Measurements from ENCODE around the gene NKIRAS2.
A peak's percentile ranks its signal among the peaks of the same experiment; 100 is the strongest.

The NKIRAS2 gene

GRCh38 chr17:42019509-42020404 is at the start of gene NKIRAS2:
Gene NKIRAS2, plus strand, starts transcription at chr17:42020090. Its CDS starts 1,488 bp downstream, at chr17:42021578.
- DNase-seq (ENCODE audit: low read depth in 2 of 3, low spot score in 2 of 3) = peak; percentile 80 to 87 (median 85)

- no peak for DNase-seq (ENCODE audit: low read depth in 2 of 3, low spot score in 2 of 3)
These were observed 49.0 kb upstream of the NKIRAS2 start for GRCh38 chr17:41970901-41971331.

DNA sequence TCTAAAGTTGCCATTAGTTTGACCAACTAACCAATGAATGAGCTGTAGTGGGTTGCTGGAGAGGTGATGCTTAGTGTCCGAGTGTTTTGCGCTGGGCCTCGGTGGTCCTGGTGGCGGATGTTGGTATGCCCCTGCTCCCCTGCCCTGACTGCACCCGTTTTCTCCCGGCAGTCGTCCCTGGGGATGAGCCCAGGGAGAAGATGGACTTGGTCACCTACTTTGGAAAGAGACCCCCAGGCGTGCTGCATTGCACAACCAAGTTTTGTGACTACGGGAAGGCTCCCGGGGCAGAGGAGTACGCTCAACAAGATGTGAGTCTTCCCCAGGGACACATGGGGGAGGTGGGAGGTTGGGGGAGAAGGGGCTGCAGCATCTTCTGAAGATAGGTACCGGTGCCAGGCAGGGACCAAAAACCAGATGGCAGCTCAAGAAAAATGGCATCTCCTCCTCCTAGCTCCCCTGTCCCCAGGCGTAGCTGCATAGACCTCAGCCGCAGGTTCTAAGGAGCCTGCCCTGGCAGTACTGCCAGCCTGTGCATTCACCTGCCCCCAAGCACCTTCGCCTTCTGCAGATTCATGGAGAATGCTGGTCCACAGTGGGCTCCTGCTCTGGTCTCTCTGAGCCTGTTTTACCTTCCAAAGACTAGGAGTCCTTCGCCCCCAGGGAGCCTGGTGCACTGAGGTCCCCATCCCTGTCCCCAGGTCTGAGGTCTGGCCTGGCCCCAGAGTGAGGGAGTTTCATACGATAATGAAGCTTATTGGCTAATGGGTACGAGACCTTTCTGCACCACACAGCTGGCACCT is 48.0 kb upstream of the NKIRAS2 start:
- DNase-seq (ENCODE audit: low read depth in 2 of 3, low spot score in 2 of 3) = no peak

- no peak for DNase-seq (ENCODE audit: low read depth in 2 of 3, low spot score in 2 of 3)
These were observed 47.1 kb upstream of the NKIRAS2 start for GRCh38 chr17:41972571-41973407.

- DNase-seq (ENCODE audit: low read depth in 2 of 3, low spot score in 2 of 3) = no peak
These were observed 46.5 kb upstream of the NKIRAS2 start for GRCh38 chr17:41973408-41973811.

- DNase-seq (ENCODE audit: low read depth in 2 of 3, low spot score in 2 of 3) = no peak
These were observed 45.9 kb upstream of the NKIRAS2 start for GRCh38 chr17:41974031-41974430.

DNA sequence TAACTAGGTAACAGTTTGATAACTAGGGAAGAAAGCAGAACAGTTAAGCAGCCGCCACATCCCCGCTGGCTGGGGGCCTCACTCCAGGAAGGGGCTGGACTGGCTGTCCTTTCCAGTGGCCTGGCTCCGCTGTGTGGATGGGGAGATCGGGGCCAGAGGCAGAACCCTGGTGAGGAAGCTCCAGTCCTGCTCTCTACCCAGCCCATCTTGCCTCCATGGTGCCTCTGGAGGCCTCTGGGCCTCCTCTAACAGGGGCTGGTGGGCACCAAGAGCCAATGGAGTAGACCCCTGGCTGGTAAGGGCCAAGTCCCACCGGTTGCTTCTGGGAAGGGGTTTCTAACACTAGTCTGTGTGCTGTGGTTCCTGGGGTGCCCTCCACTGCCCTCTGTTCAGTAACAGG is 45.2 kb upstream of the NKIRAS2 start:
- DNase-seq (ENCODE audit: low read depth in 2 of 3, low spot score in 2 of 3) = no peak

- no peak for DNase-seq (ENCODE audit: low read depth in 2 of 3, low spot score in 2 of 3)
These were observed 44.5 kb upstream of the NKIRAS2 start for GRCh38 chr17:41975099-41976083.

GRCh38 chr17:41976142-41976768 is 43.6 kb upstream of the NKIRAS2 start:
- DNase-seq (ENCODE audit: low read depth in 2 of 3, low spot score in 2 of 3) = no peak

- no peak for DNase-seq (ENCODE audit: low read depth in 2 of 3, low spot score in 2 of 3)
These were observed 41.9 kb upstream of the NKIRAS2 start for GRCh38 chr17:41977991-41978390.

DNA sequence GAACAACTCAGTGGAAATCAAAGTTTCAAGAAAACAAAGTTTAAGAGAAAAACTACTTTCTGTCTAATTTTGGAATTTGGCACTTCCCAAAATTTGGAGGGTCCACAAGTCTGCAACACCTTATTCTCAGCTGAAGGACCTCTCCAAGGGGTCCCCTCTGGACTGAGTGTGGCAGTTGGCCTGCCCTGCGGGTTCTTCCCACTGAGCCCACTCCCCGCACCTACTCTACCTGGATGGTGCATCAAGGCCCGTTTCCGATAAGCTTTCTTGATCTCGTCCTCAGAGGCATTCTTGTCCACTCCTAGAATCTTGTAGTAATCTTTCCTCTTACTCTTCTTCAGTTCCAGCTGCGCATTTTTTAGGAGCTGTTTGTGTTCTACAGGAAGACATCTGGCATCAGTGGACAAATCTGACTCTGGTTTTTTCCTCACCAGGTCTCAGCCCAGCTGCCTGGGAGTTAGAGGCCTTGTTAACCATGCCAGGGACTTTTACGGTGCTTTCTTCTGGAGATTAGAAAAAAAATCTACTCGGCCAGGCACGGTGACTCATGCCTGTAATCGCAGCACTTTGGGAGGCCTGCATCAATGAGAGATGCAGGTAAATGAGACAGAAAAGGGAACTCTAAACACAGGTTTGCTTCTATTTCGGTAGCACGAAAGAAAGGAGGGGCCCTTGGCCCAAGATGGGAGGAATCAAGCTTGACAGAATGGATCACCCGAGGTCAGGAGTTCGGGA is 37.7 kb upstream of the NKIRAS2 start:
- no peak for DNase-seq (ENCODE audit: low read depth in 2 of 3, low spot score in 2 of 3)

DNA sequence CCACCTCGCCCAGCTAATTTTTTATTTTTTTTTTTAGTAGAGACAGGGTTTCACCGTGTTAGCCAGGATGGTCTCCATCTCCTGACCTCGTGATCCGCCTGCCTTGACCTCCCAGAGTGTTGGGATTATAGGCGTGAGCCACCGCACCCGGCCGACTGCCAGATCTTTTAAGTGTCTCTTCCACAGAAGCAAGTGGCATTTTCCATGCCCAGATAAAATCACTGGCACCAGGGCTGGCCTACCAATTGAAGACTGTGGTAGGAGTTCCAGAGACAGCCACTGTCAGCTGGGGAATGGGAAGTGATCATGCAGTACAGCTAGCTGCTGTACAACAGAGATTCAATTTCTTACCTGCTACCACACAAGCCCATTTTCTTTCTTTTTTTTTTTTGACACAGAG is 35.4 kb upstream of the NKIRAS2 start:
- DNase-seq (ENCODE audit: low read depth in 2 of 3, low spot score in 2 of 3) = no peak

- no peak for DNase-seq (ENCODE audit: low read depth in 2 of 3, low spot score in 2 of 3)
These were observed 34.0 kb upstream of the NKIRAS2 start for GRCh38 chr17:41985919-41986318.

- no peak for DNase-seq (ENCODE audit: low read depth in 2 of 3, low spot score in 2 of 3)
These were observed 33.3 kb upstream of the NKIRAS2 start for GRCh38 chr17:41986634-41987033.

DNA sequence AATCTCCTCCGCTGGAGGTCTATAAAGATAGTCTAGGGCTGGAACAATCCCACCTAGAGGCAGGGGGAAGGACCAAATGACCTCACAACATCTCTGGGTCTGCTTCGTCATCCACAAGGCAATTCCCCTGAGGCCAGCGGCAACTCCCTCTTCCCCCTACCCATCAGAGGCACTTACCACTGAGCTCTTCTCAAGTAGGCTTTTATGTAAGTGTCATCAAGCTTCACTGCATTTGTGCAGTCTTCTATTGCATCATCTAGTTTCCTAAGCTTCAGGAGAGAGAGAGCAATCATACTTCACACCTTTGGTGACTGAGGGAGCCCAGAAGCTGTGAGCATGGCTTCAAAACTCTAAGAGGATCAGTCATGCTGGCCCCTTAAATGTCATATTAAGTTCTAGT is 32.2 kb upstream of the NKIRAS2 start:
- DNase-seq (ENCODE audit: low read depth in 2 of 3, low spot score in 2 of 3) = no peak

DNA sequence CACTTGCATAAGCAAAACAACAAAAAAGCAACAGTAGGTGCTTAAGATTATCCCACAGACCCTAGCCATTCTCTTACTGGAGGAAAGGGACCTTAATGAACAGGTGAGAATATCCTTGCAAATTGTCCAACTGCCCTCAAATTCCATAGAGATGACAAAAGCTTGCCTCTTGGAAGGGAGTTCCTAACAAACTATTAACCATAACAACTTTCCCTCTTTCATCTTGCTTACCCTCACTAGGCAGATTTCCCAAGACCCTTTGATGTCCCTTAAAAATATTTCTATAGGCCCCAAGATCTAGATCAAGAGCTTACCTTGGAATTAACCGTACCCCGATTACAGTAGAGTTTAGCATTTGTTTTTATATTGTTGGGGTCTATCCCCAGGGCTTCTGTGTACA is 31.5 kb upstream of the NKIRAS2 start:
- DNase-seq (ENCODE audit: low read depth in 2 of 3, low spot score in 2 of 3) = no peak

- DNase-seq (ENCODE audit: low read depth in 2 of 3, low spot score in 2 of 3) = no peak
These were observed 30.0 kb upstream of the NKIRAS2 start for GRCh38 chr17:41989702-41990419.

DNA sequence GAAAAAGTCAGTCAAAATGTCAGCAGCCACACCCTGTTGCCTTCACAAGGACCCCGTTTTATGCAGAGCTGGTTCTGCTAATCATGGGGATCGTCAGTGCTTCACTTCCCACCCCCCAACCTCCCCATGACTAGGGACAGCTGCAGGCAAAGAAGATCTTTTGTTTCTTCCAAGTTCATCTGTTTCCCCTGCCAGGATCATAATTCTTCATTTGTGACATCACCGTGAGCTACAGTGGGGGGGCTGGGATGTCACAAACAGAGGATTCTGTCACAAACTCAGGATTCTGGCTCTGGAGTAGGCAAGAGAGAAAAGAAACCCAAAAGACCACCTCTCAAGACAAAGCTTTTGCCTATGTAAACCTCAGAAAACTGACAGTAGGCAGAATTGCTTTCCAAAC is 27.3 kb upstream of the NKIRAS2 start:
- no peak for DNase-seq (ENCODE audit: low read depth in 2 of 3, low spot score in 2 of 3)

Data from activated CD8-positive, alpha-beta memory T cell treated with anti-CD3 and anti-CD28 coated beads for 48 hours (primary cell).